CD8-positive, alpha-beta memory T cell (primary cell): ENCODE measurements around the gene DAG1. TPM values are rescaled to one million over a fixed set of nuclear protein-coding genes. Genes with fewer than 3 reads are reported as not detected.

Experiments used
- CTCF ChIA-PET: fragments of 350-600 bp; sonication (Branson Sonifier 250); formaldehyde crosslinking; loops from one replicate; lab custom pipeline; 2021; ENCODE audit warnings: antibody characterized with exemption; lab: Charles Lee
- POLR2A ChIA-PET: fragments of 350-600 bp; sonication (Branson Sonifier 250); formaldehyde crosslinking; loops from one replicate; lab custom pipeline; 2021; ENCODE audit warnings: antibody characterized with exemption; lab: Charles Lee
- DNase-seq, 5 donors: peaks; one replicate each; pipeline versions ENCODE4 v3.0.0 to v3.0.0-alpha.2; 2020 to 2022; ENCODE audit warnings: mixed read lengths in 1 of 5
- H3K27ac ChIP-seq: one replicate; pipeline ENCODE4 v1.7.0; 2013; ENCODE audit warnings: low read depth, mild to moderate bottlenecking, low read length, moderate library complexity
- H3K27me3 ChIP-seq: 2 replicates; pipeline ENCODE4 v1.7.0; 2013; ENCODE audit warnings: low read length, mild to moderate bottlenecking; ENCODE audit not compliant: insufficient read depth, poor library complexity, severe bottlenecking
- H3K36me3 ChIP-seq: 2 replicates; pipeline ENCODE4 v1.7.0; 2013; ENCODE audit warnings: mild to moderate bottlenecking, low read length, moderate library complexity; ENCODE audit not compliant: insufficient read depth
- H3K4me1 ChIP-seq: 2 replicates; pipeline ENCODE4 v1.7.0; 2013; ENCODE audit warnings: mild to moderate bottlenecking, low read length, moderate library complexity; ENCODE audit not compliant: insufficient read depth
- H3K4me3 ChIP-seq: 2 replicates; pipeline ENCODE4 v1.7.0; 2013; ENCODE audit warnings: mild to moderate bottlenecking, low read length
- H3K9me3 ChIP-seq: 2 replicates; pipeline ENCODE4 v1.7.0; 2013; ENCODE audit warnings: mild to moderate bottlenecking, low read length
- H3K27ac Mint-ChIP-seq, 8 donors: one replicate each; pipeline ENCODE4 v1.8.0; 2020 to 2021; ENCODE audit warnings: mixed read lengths in 8 of 8, mild to moderate bottlenecking in 6 of 8, inconsistent platforms in 3 of 8, moderate library complexity in 3 of 8
- H3K27me3 Mint-ChIP-seq, 2 donors: one replicate each; pipeline ENCODE4 v1.8.0; 2020 to 2021; ENCODE audit warnings: mixed read lengths in 2 of 2, mild to moderate bottlenecking in 1 of 2, moderate library complexity in 1 of 2
- H3K36me3 Mint-ChIP-seq, 3 donors: one replicate each; pipeline ENCODE4 v1.8.0; 2020 to 2021; ENCODE audit warnings: mixed read lengths in 3 of 3, inconsistent platforms in 1 of 3, mild to moderate bottlenecking in 1 of 3
- H3K4me1 Mint-ChIP-seq, 3 donors: one replicate each; pipeline ENCODE4 v1.8.0; 2020 to 2021; ENCODE audit warnings: mixed read lengths in 3 of 3, inconsistent platforms in 1 of 3, mild to moderate bottlenecking in 1 of 3
- H3K4me3 Mint-ChIP-seq, 7 donors: one replicate each; pipeline ENCODE4 v1.8.0; 2020 to 2021; ENCODE audit warnings: mixed read lengths in 7 of 7, mild to moderate bottlenecking in 6 of 7, moderate library complexity in 4 of 7, inconsistent platforms in 2 of 7
- H3K9me3 Mint-ChIP-seq, 5 donors: one replicate each; pipeline ENCODE4 v1.8.0; 2020 to 2022; ENCODE audit warnings: mixed read lengths in 5 of 5, mild to moderate bottlenecking in 3 of 5, moderate library complexity in 2 of 5, inconsistent platforms in 1 of 5
- polyA plus RNA-seq: library from polyadenylated mRNA; unstranded; fragments of 300-500 nt; fragmentation: Illumina TruSeq; gene quantifications from one replicate; pipeline ENCODE4 v1.2.3, GENCODE V29; 2021
- total RNA-seq, 2 experiments: library from RNA; stranded (reverse); gene quantifications; one replicate each; pipeline ENCODE4 v1.2.3, GENCODE V29; 2021

The DAG1 gene
- total and polyA plus RNA-seq, 3 experiments from 2014 or later, result 7.5 to 21.2 (median 20.9) TPM

GRCh38 chr3:49552087-49552486 is 82.0 kb downstream of the DAG1 start:
- Mint-ChIP-seq H3K4me1 (peaks cover 16 to 32% (median 29%) of the 10 kb centered on the region in 3 donors), H3K27me3 (peaks cover 4 to 25% of the 10 kb centered on the region in 2 donors), H3K4me3 (peak overlapping the region in 6 of 7 donors; percentile 19 to 64 (median 50)), H3K27ac (peak overlapping the region in 2 of 8 donors; percentile 11 to 66), H3K9me3 (no peaks in the 10 kb centered on the region), H3K36me3 (no peaks in the 10 kb centered on the region)
- DNase-seq, result no peak
- Histone ChIP-seq H3K4me3 (no peak overlapping the region), H3K27ac (no peak overlapping the region), H3K9me3 (no peaks in the 10 kb centered on the region), H3K36me3 (no peaks in the 10 kb centered on the region), H3K4me1 (peaks cover 18% of the 10 kb centered on the region), H3K27me3 (no peaks in the 10 kb centered on the region)
- CTCF ChIA-PET, result interaction anchor here (4.1 kb wide), 1 partner anchor 12 kb away, joined by 54 read pairs; no protein-coding TSS in a partner anchor
- POLR2A ChIA-PET, result interaction anchor here (1.0 kb wide), 1 partner anchor 12 kb away, joined by 4 read pairs; no protein-coding TSS in a partner anchor

GRCh38 chr3:49553324-49553691 is 83.2 kb downstream of the DAG1 start:
- Mint-ChIP-seq H3K4me3 (peak overlapping the region; percentile 82 to 91 (median 87)), H3K27me3 (peaks cover 4 to 28% of the 10 kb centered on the region in 2 donors), H3K36me3 (no peaks in the 10 kb centered on the region), H3K9me3 (no peaks in the 10 kb centered on the region), H3K27ac (peak overlapping the region in 2 of 8 donors; percentile 15 to 37), H3K4me1 (peaks cover 16 to 32% (median 29%) of the 10 kb centered on the region in 3 donors)
- DNase-seq, result no peak
- H3K9me3 ChIP-seq, result no peaks in the 10 kb centered on the region
- H3K27me3 ChIP-seq, result no peaks in the 10 kb centered on the region
- POLR2A ChIA-PET, result no interaction called here
- no peak overlapping the region for H3K27ac ChIP-seq
- peaks cover 18% of the 10 kb centered on the region for H3K4me1 ChIP-seq
- CTCF ChIA-PET, result interaction anchor here (2.4 to 4.1 kb wide), 2 partner anchors 13 to 118 kb away, joined by 7 to 54 read pairs; no protein-coding TSS in a partner anchor
- no peaks in the 10 kb centered on the region for H3K36me3 ChIP-seq
- peak overlapping the region; percentile 85 for H3K4me3 ChIP-seq

DNA sequence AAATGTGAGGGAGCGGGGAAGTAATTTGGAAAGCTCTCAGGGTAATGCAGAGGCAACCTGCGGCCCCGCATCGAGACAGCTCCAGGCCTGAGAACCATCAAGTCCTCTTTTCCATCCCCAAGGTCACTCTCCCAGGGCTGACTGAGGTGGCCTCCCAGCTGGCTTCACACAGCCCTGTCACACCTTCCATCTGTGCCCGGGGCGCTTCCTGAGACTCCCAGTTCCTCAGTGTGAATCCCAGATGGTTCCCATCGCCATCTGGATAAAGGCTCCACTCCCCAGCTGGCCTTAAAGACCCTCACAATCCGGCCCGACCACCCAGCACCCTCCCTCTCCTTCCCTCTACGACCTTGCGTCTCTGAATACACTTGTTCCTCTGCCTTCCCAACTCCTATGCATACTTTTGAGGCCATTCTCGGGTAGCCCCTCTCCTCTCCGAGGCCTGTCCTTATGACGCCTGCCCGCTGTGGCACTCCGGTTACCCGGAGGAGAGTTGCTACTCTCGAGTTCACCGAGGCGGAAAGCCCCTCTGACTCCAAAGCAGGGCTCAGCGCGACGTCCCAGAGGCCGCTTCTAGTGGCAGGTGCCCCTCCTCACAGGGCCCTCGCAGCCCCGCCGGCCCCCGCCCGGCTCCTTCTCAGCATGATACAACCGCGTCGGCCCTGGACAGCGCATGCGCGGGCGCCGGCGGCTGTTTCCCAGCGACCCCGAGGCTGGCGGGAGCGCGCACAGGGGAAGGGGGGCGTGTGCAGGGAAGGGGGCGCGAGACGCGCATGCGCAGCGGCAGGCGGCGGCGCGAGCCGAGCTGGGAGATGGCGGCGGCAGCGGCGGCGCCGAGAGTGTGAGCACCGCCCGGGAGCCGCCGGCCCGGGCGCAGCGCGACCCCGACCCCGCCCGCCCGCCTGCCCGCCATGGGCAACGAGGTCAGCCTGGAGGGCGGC is 83.9 kb downstream of the DAG1 start, which contains the start of gene BSN:
Gene BSN (plus strand): TSS at position 786 of the 941 bp plus-strand sequence. CDS start 126 bp downstream, at position 912.
- H3K4me1 Mint-ChIP-seq, result peaks cover 16 to 32% (median 29%) of the 10 kb centered on the region in 3 donors
- Histone ChIP-seq H3K9me3 (no peaks in the 10 kb centered on the region), H3K36me3 (no peaks in the 10 kb centered on the region), H3K27me3 (no peaks in the 10 kb centered on the region), H3K4me3 (peak within 1 kb of the TSS; percentile 85), H3K4me1 (peaks cover 18% of the 10 kb centered on the region), H3K27ac (peak within 1 kb of the TSS; percentile 16)
- POLR2A ChIA-PET, result interaction anchor here (0.5 to 1.2 kb wide), 3 partner anchors 14 to 110 kb away, joined by 3 to 6 read pairs (median 3); no protein-coding TSS in a partner anchor
- H3K4me3 Mint-ChIP-seq, result peak within 1 kb of the TSS; percentile 82 to 91 (median 87)
- H3K36me3 Mint-ChIP-seq, result no peaks in the 10 kb centered on the region
- peak; percentile 84 to 95 (median 90) for DNase-seq
- H3K27ac Mint-ChIP-seq, result peak within 1 kb of the TSS in 6 of 8 donors; percentile 21 to 87 (median 56)
- H3K9me3 Mint-ChIP-seq, result no peaks in the 10 kb centered on the region
- H3K27me3 Mint-ChIP-seq, result peaks cover 4 to 33% of the 10 kb centered on the region in 2 donors
- CTCF ChIA-PET, result interaction anchor here (1.2 to 4.1 kb wide), 3 partner anchors 14 to 120 kb away, joined by 3 to 54 read pairs (median 7); no protein-coding TSS in a partner anchor

GRCh38 chr3:49554633-49555265 is 84.7 kb downstream of the DAG1 start:
- DNase-seq, result peak in 1 of 5 donors; percentile 54

DNA sequence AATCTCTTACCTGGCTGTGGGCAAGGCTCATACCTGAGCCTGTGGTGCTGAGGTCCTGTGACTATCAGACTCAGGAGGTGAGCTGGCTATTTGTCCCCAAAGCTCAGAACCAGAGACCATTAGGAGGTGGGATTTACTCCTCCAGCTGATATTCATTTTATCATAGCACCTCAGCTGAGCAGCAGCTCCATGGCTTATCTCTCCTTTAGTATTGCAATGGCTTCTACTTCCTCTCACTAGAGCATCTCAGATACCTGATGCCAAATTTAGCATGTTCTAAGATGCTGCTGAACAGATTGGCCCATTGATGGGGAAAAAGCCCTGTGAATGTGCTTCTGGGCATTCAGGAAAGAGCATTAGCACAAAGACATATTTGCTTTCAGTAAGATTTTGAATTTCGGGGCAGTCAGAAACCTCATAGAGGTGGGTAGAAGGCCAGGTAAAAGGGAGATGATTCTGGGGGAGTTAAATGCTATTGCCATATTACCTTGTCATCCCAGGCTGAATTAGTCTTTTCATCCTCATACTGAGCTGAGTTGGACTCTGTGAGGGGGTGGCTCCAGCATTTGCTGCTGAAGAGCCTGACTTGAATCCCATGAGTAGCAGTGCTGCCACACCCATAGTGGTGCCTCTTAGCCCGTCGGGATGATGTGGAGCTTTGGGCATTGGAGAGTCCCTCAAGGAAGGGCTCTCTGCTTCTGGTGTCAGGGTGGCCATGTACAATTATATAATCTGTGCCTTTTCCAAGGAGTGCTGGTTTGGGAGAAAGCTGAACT is 86.6 kb downstream of the DAG1 start:
- Mint-ChIP-seq H3K27ac (peak overlapping the region in 1 of 8 donors; percentile 48), H3K4me1 (peaks cover 14 to 27% (median 23%) of the 10 kb centered on the region in 3 donors), H3K9me3 (peaks cover 0 to 5% (median 0%) of the 10 kb centered on the region in 5 donors), H3K4me3 (peak overlapping the region in 2 of 7 donors; percentile 26 to 44), H3K27me3 (peaks cover 12 to 48% of the 10 kb centered on the region in 2 donors), H3K36me3 (peaks cover 0 to 5% (median 4%) of the 10 kb centered on the region in 3 donors)
- H3K9me3 ChIP-seq, result no peaks in the 10 kb centered on the region
- DNase-seq, result no peak
- ChIA-PET POLR2A (no interaction called here), CTCF (interaction anchor here (1.7 kb wide), 1 partner anchor 17 kb away, joined by 8 read pairs; no protein-coding TSS in a partner anchor)
- peaks cover 4% of the 10 kb centered on the region for H3K27me3 ChIP-seq
- H3K36me3 ChIP-seq, result no peaks in the 10 kb centered on the region
- peaks cover 18% of the 10 kb centered on the region for H3K4me1 ChIP-seq
- H3K4me3 ChIP-seq, result no peak overlapping the region
- H3K27ac ChIP-seq, result no peak overlapping the region

More at GRCh38 chr3:49554633-49555265, 84.7 kb downstream of the DAG1 start:
- H3K4me1 Mint-ChIP-seq, result peaks cover 16 to 32% (median 29%) of the 10 kb centered on the region in 3 donors
- H3K4me3 ChIP-seq, result no peak overlapping the region
- H3K9me3 Mint-ChIP-seq, result peaks cover 0 to 5% (median 0%) of the 10 kb centered on the region in 5 donors
- ChIA-PET CTCF (interaction anchor here (1.2 to 4.1 kb wide), 3 partner anchors 15 to 119 kb away, joined by 3 to 54 read pairs (median 7); no protein-coding TSS in a partner anchor), POLR2A (interaction anchor here (1.2 kb wide), 2 partner anchors 15 to 48 kb away, joined by 3 to 6 read pairs; no protein-coding TSS in a partner anchor)
- H3K27ac ChIP-seq, result no peak overlapping the region
- no peaks in the 10 kb centered on the region for H3K36me3 ChIP-seq
- peaks cover 0 to 5% (median 0%) of the 10 kb centered on the region in 3 donors for H3K36me3 Mint-ChIP-seq
- H3K4me1 ChIP-seq, result peaks cover 18% of the 10 kb centered on the region
- H3K27me3 Mint-ChIP-seq, result peaks cover 9 to 37% of the 10 kb centered on the region in 2 donors
- peak overlapping the region; percentile 67 to 87 (median 75) for H3K4me3 Mint-ChIP-seq
- H3K27me3 ChIP-seq, result no peaks in the 10 kb centered on the region
- H3K27ac Mint-ChIP-seq, result peak overlapping the region in 2 of 8 donors; percentile 62 to 63
- no peaks in the 10 kb centered on the region for H3K9me3 ChIP-seq

- Histone ChIP-seq H3K27me3 (peaks cover 4% of the 10 kb centered on the region), H3K4me1 (no peaks in the 10 kb centered on the region), H3K36me3 (no peaks in the 10 kb centered on the region), H3K27ac (no peak overlapping the region), H3K4me3 (no peak overlapping the region), H3K9me3 (no peaks in the 10 kb centered on the region)
- ChIA-PET POLR2A (no interaction called here), CTCF (interaction anchor here (1.2 to 1.6 kb wide), 2 partner anchors 23 to 106 kb away, joined by 3 to 4 read pairs; no protein-coding TSS in a partner anchor)
- DNase-seq, result no peak
- H3K36me3 Mint-ChIP-seq, result peaks cover 0 to 8% (median 4%) of the 10 kb centered on the region in 3 donors
- no peaks in the 10 kb centered on the region for H3K4me1 Mint-ChIP-seq
- H3K9me3 Mint-ChIP-seq, result peaks cover 0 to 5% (median 0%) of the 10 kb centered on the region in 5 donors
- H3K27me3 Mint-ChIP-seq, result peaks cover 12 to 43% of the 10 kb centered on the region in 2 donors
- no peak overlapping the region for H3K27ac Mint-ChIP-seq
- H3K4me3 Mint-ChIP-seq, result no peak overlapping the region
These were observed 93.0 kb downstream of the DAG1 start for GRCh38 chr3:49563040-49563578.
